ENCODE results near the gene GPT2.
A peak's percentile ranks its signal among the peaks of the same experiment; 100 is the strongest.

GPT2 gene

DNA sequence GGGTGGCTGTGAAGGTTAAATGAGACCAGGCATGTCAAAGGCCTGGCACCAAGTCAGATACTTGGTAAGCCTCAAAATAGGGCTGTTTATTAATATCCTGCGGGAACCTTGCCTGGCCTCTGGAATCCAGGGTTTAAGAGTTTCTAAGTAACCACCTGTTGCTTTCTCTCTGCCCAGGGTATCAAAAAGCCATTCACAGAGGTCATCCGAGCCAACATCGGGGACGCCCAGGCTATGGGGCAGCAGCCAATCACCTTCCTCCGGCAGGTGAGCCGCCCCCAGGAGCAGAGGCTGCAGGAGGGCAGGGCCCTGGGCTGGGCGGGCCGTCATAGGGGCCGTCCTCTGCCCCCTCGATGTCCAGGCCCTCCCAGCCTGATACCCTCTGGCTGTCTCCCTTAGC, 13.3 kb downstream of the GPT2 start:
- no peak for DNase-seq

DNA sequence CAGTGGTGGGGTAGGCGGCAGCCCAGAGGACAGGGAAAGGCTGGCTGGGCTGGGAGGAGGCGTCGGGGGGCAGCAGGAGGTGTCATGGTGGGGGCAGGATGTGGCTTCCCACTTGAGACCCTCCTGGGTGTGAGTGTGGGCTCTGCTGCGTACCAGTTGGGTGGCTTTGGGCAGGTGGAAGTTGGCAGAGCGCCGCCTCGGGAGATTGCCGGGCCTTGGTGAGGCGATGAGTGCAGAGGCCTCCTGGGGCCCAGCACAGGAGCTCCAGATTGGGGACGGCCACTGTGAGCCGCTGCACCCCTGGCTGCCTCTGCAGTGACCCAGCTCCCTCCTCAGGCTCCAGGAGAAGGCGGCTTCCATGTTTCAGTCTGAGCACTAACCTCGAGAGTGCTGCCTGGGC, 13.8 kb downstream of the GPT2 start:
- DNase-seq = no peak

DNA sequence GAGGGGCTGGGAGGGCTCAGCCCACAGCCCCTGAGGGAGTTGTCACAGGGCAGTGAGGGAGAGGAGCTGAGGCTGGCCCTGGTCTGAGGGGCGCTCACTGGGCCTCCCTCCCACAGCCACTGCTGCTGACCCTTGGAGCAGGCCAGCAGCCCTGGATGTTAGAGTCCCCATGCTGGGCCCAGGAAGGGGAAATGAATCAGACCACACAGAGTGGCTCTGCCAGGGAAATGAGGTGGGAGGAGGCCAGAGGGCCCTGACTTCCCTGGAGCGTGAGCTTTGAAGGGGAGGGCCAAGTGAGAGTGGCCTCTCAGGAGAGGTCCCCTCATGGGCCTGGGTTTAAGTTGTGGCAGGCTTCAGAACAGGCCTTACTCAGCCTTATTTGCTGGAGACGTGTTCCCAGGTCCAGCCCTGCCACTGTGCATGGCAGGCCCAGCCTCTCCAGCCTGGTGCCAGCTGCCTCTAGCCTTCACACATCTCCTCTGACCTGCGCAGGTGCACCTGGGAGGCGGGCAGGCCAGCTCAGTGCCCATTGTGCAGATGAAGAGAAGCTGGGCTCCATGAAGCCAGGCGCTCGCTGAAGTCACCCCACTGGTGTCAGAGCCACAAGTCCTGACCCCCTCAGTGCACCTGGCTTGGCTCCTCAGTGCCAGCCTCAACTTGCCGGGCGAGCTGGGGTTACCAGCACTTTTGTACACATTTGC, 15.4 kb downstream of the GPT2 start:
- no peak for DNase-seq

DNA sequence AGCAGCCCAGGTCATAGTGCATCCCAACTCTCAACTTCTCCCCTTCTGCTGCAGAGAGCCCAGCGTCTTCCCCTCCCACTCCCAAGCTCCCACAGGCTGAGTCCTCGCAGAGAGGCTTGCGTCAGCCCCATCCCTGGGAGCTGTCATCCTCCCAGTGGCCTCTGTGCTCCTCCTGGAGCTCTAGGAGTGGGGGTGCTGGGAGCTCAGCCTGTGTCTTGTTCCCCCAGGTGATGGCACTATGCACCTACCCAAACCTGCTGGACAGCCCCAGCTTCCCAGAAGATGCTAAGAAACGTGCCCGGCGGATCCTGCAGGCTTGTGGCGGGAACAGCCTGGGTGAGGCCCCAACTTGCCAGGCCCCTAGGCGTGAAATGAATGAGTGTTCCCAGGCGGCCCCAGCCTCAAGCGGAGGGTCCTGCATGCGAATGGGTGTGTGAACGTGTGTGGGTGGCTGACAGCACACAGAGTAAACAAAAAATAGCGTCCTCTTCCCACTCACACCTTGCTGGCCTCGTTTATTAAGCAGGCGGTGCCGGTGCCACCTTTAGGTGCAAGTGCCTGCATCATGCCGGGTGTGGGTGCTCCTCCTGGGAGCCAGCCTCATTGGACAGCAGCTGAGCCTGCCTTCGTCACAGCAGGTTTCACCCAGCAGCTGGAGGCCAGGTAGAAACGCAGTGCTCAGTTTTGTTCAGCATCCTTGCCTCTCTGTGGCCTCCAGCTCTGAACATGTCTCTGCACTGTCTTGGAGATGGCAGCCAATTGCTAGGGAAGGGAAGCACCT, 16.5 kb downstream of the GPT2 start:
- no peak for DNase-seq

DNA sequence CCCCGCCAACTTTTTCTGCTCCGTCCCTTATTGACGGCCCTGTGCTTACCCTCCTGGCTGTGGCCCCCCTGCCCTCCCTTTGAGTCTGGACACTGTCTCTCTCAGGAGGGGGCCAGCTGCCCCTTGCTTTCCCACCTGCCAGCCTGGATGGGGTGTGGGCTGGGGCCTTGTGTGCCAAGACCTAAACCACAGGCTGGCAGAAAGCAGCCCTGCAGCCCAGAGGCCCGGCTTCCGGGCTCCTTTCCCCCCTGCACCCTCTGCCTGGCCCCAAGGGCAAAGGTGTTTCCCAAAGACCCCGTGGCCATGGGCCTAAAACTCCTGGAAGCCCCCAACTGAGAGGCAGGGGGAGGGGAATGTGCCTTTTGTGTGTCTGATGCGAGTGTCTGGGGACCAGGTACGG, 17.5 kb downstream of the GPT2 start:
- DNase-seq = no peak

DNA sequence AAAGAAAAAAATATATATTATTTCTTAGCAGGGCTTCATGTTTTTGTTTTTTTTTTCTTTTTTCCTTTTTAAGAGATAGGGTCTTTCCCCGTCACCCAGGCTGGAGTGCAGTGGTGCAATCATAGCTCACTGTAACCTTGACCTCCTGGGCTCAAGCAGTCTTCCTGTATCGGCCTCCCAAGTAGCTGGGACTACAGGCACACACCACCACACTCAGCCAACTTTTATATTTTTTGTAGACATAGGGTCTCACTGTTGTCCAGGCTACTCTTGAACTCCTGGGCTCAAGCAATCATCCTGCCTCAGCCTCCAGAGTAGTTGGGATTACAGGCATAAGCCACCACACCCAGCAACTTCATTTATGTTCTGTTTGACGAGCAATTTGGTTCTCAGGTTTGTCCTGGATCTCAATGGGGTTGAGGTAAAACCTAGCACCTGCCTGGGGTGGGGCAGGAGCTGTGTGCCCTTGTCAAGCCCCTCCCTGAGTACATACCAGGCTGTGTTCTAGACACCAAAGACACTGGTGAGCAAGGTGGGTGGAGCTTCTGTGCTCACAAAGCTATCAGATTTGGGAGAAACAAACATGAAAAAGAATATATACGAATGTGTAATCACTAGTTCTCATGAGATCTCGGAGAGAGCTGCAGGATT, 19.2 kb downstream of the GPT2 start:
- no peak for DNase-seq

DNA sequence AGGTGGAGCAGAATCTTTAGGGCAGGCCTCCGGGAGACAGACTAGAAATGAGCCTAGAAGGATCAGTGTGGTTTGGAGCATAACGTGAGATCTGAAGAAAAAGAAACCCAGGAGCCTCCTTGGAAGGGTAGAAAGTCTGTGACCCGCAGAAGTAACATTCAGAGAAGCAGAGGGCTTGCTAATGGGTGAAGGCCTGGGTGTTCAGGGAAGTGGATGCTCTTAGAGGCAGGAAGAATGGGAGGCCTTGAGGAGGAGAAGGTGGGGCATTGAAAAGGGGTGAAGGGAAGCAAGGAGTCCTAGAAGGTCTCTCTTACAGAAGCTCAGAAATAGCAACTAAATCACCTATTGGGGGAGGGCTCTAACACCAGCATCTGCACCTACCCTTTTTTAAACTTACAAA, 20.3 kb downstream of the GPT2 start:
- DNase-seq = no peak

DNA sequence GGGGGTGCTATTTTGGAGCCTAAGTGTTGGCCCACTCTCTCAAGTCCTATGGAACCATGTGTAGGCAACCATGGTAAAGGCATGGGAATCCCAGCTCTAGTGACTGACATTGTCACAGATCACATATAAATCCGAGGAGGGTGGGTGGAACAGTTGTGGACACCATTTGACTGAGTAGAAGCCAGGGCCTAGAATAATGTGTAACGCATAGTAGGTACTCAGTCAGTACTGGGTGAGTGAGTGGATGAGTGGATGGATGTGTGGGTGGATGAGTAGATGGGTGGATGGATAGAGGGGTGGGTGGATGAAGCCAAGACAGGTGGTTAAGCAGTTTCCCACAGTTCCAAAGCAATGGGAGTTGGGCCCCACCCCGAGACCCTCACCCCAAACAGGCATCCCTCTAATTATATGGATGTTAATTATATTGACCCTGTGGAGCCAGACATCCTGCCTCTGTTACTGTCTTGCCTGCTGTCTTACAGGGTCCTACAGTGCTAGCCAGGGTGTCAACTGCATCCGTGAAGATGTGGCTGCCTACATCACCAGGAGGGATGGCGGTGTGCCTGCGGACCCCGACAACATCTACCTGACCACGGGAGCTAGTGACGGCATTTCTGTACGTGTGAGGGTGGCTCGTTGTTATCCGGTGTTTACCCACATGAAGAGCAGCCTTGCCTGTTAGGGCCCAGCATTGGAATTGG, 22.3 kb downstream of the GPT2 start:
- no peak for DNase-seq

DNA sequence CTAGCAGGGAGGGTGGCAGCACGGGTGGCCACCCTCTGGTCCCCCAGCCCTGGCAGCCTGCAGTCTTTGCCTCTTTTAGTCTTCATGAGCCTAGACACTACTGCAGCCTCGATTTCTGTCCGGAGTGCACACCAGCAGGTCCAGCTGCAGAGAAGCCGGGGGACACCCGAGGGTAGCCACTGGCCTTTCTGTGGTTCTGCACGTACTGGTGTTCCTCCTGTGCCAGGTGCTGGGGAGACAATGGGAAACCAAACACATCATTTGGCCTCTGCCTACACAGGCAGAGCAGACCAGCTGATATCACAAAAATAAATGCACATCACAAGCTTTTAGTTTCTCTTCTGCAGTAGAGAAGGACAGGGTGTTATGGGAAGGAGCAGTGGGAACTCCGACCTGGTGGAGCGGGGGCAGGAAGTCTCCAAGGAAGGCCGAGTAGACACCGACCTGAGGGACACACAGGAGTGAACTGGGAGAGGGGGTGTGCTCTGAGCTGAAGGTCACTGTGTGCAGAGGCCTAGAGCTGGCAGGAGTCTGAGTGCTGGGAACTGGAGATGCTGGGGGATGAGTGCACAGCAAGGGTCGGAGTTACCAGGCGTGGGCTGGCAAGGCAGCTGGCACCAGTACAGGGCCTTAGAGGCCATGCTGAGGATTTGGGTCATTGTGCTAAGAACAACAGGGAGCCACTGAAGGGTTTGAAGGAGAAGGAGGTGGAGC, 23.1 kb downstream of the GPT2 start:
- DNase-seq = no peak

DNA sequence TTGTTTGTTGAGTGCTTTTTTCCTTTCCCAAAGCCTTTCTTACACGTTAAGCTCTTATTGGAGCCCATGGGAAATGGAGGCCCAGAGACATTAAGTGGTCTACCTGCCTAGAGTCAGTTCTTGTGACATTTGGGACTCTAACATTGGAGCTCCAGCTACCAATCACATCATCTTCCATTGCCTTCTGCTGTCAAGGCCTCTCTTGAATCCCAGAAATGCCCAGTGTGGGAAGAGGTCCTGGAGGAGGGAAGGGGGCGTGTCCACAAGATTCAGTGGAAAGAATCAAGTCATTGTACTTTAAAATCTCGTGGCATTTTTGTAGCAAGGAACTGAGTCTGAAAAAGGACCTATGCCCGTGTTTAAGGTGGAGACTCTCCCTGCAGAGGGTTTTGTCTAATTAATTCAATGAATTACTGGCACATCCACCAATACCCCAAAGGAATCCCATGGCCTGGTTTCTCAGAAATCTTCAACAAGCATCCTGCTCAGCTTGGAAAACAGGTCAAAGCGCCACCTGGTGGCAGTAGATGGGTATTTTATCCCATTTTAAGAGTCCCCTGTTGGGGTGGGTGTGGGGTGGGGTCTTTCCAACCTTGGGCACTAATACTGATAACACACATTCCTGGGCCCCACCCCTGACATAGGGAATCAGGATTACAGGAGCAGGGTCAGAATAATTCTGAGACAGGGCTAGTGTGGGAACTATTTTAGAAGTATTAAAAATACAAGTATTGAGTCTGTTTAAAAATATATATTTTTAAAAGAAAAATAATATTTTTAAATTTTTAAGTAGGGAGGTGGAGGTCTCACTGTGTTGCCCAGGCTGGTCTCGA, 24.6 kb downstream of the GPT2 start:
- peak; percentile 44 for DNase-seq

DNA sequence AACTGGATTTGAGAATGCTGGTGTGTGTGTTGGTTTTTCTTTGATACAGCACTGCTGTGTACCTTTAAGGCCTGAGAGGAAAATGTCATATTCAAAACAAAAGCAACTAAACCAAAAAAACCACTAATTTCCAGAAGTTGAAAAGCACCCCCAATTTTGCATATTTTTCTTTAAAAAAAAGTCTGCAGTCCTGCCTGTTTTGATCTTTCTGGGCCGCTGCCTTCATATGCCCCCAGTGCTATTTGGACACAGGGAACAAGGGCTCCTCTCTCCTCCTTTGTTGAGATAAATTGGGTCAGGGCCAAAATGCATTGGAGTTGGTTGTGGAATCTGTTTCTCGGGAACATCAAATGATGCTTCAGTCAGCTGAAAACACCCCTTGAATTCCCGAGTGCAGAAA, 26.9 kb downstream of the GPT2 start:
- no peak for DNase-seq

DNA sequence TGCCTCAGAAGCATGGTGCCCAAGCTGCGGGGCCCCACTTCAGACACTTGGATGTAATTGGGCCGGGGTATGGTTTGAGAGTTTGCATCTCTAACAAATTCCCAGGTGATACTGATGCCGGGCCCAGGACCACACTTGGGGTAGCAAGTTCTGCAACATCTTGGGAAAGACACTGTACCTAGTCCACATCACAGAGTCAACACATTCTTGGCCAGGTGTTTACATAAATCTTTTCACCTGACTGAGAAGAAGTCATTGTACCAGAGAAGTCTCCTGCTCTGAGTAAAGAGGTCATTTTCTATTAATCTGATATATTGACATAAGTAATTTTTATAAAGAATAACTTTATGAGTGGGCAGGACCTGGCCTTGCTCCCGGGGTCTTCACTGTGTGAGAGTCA, 27.5 kb downstream of the GPT2 start:
- DNase-seq = no peak

DNA sequence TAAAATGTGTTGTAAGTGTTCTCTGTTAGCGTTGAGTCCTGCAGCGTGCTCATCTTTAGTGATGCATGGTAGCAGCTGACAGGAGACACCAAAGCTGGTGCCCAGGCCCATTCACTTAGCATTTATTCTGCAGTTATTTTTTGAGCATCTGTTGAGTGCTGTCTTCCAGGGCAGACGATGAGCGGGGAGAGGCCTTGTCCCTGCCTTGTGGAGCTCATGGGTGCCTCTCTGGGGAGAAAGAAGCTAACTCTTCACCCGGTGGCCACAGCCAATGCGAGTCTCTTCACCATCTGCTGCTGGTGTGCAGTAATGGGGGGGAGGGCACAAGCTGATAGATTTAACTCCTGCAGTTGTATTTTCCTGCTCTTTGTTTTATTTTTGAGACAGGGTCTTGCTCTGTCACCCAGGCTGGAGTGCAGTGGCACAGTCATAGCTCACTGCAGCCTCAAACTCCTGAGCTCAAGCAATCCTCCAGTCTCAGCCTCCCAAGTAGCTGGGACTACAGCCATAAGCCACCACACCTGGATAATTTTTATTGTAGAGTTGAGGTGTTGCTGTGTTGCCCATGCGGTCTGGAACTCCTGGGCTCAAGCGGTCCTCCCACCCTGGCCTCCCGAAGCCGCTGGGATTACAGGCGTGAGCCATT, 30.5 kb downstream of the GPT2 start:
- no peak for DNase-seq

DNA sequence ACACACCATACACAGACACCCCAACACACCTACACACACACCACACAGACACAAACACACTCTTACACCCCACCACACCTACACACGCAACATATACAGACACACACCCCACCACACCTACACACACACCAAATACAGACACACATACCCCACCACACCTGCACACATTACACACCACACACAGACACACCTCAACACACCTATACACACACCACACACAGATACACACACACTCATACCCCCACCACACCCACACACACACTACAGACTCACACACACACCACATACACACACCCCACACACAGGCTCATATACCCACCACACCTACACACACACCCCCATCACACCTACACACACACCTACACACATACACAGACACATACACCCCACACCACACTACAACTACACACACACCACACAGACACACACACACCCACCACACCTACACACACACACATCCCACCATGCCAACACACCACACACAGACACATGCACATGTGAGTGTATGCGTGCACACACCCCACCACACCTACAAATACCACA, 31.4 kb downstream of the GPT2 start:
- DNase-seq = no peak

DNA sequence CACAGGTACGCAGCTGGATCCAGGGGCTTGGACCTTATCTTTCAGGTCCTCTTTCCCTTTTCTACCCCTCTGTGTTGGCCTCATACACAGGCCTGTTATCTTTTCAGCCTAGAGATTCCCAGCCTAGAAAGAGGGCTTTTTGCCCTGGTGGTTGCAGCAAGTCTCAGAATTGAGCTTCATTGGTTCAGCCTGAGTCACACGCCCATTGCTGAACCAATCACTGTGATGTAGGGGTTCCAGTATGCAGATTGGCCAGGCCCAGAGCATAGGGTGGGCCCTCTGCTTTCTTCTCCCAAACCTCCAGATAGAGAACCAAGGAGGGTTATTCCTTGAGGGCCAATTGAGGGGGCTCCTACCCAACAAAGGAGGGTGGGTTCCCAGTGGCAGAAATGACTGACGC, 32.8 kb downstream of the GPT2 start:
- DNase-seq = no peak

DNA sequence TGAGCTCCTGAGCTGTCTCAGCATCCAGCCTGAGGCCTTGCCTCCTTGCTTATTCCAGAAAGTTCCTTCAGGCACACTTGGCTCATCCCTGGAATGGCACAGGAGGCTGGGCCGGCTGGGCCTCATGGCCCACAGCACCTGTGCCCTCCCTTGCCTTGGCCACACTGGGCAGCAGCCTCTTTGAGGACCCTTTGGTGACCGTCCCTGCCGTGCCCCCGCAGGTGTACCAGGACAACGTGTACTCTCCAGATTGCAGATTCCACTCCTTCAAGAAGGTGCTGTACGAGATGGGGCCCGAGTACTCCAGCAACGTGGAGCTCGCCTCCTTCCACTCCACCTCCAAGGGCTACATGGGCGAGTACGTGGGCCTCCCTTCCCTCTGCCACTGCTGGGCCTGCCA, 34.2 kb downstream of the GPT2 start:
- DNase-seq = no peak

DNA sequence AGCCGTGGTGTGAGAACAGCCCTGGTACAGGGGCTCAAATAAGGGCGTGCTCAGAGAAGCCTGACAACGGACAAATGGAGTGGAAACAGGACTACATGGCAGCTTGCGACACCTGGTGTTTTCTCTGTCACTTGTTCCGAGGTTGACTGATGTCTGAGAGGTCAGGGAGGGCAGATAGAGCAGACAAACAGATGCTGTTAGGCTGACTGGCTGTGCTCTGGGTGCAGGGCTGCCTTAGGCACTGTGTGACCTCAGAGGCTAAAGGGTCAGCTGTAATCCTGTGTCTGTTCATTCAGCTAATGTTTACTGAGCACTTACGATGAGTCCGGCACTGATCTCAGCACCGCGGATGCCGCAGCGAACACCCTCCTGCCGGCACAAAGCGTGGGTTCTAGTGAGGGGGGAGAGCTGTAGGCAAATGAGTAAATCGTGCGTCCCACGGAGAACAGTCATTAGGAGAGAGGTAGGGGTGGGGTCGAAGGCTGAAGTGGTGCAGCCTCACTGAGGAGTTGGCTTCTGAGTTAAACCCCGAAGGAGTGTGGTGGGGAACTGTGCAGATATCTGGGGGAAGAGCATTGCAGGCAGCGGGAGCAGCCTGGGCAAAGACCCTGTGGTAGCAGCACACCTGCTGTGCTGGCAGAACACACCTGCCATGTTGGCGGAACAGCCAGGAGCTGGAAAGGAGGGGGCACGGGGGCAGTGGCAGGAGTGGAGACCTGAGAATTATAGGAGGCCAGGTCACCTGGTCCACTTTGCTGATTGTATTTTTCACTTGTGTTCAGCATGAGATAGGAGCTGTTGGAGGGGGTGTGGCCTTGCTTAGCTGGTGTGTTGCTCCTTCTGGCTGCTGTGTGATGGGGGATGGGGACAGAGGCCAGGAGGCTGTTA, 35.0 kb downstream of the GPT2 start:
- peak; percentile 18 for DNase-seq

DNA sequence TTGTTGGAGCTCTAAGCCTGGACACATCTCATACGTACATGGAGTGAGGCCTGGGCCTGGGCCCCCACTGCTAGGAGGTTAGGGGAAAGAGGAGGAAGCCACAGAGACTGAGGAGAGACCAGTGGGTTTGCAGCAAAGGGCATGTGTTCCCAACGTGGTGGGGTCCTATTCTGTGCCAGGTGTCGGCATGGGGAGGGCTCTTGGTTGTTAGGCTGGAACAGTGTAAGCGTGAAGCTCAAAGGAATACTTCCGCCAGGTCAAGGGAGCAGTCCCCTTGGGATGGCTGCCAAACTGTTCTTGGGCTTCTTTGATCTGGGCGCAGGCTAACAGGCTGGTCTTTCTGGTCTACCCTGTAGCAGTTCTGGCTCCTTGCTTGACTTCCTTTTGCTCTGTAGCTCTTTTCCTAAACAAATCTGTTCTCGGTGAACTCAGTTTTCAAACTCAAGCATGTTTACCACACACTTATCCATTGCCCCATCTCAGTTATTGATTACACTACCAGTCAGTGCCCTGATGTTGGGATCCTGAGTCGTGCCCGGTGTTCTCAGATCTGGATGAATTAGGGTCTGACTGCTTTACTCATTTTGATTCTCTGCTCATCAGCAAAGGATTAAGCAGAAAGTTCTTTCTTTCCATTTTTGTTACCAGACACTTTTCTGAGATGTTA, 36.4 kb downstream of the GPT2 start:
- DNase-seq = no peak

DNA sequence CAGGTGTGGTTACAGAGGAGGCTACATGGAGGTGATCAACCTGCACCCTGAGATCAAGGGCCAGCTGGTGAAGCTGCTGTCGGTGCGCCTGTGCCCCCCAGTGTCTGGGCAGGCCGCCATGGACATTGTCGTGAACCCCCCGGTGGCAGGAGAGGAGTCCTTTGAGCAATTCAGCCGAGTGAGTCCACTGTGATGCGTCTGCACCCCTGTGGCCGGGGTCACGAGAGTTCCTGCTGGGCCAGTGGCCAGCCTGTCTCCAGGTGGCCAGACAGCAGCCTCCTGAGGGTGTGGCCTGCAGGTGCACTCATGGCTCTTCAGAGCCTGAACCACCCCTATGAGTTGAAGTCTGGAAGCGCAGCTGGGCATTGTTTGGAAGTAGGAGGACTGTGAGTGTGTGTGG, 38.1 kb downstream of the GPT2 start:
- DNase-seq = no peak
